Mesodermal cell (in vitro differentiated cells): Measurements from ENCODE around the gene SEC61A2.

ENCODE experiments used
- H3K27ac ChIP-seq: 2 replicates; pipeline ENCODE4 v1.7.0; 2013; ENCODE audit warnings: mild to moderate bottlenecking, low read depth, low read length, moderate library complexity; ENCODE audit not compliant: severe bottlenecking
- H3K36me3 ChIP-seq: 2 replicates; pipeline ENCODE4 v1.7.1; 2013; ENCODE audit warnings: mild to moderate bottlenecking, low read length, moderate library complexity; ENCODE audit not compliant: control insufficient read depth, insufficient read depth
- H3K4me1 ChIP-seq: one replicate; pipeline ENCODE4 v1.7.1; 2013; ENCODE audit warnings: mild to moderate bottlenecking, low read length; ENCODE audit not compliant: insufficient read depth, control insufficient read depth, poor library complexity, severe bottlenecking
- H3K4me3 ChIP-seq: 2 replicates; pipeline ENCODE4 v1.7.0; 2013; ENCODE audit warnings: low read length, control low read depth, mild to moderate bottlenecking; ENCODE audit not compliant: insufficient read depth, poor library complexity, severe bottlenecking; ENCODE audit errors: extremely low read depth
- H3K9me3 ChIP-seq: 2 replicates; pipeline ENCODE4 v1.7.1; 2013; ENCODE audit warnings: mild to moderate bottlenecking, low read length, moderate library complexity; ENCODE audit not compliant: control insufficient read depth
- WGBS, 2 experiments: methylation state at CpG; one replicate each; pipeline ENCODE4 v1.1.5; 2013; ENCODE audit warnings: missing lambda C conversion rate in 2 of 2; ENCODE audit not compliant: insufficient coverage in 2 of 2; 5-methylcytosine and 5-hydroxymethylcytosine counted together

Gene SEC61A2

DNA sequence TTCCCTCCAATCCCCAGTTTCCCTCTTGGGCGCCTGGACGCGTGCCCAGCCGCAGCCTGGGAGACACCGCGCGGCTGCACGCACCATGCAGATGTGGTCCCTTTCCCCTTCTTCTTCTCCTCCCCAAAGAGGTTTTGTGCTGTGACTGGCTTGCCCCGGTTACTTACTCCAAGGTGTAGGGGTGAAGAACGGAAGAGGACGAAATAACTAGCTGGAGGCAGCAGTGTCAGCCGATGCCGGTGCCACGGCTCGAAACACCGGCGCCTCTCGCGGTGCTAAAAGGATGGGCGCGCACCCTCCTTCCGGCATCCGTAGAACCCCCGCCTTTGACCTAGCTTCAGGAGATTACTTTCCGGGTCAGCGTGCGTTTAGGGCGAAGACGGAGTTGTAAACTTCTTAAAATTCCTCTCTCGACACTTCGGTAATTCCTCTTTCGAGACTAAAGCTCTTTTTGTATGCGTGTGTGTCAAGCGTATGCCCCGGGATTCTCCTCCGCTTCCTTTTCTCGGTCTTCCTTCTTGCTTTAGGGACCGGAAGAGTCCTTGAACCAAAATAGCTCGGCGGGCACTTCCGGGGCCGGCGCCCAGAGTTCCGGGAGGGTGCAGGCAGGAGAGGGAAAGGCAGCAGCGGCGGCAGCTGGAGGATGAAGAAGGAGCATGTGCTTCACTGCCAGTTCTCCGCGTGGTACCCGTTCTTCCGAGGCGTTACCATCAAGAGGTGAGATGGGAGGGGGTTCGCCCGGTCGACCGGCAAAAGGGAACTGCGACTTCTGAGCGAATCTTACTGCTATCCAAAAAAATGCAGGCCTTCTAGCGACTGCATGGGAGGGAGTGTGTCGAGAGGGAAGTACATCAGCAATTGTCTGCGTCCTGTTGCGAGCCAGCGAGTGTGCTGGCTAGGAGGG, 66.4 kb downstream of the SEC61A2 start, which contains the start of the genes CDC123 and NUDT5:
Gene CDC123, plus strand, starts transcription at position 586 of the 904 bp plus-strand sequence. Its CDS starts 58 bp downstream, at position 644.
Gene NUDT5, minus strand, starts transcription at position 289 of the 904 bp plus-strand sequence. CDS start 9,600 bp downstream, outside the sequence.
- Histone ChIP-seq H3K27ac (peak within 1 kb of the TSS; percentile 74), H3K9me3 (no peaks in the 10 kb centered on the region), H3K4me1 (peaks cover 9% of the 10 kb centered on the region), H3K36me3 (peaks cover 38% of the 10 kb centered on the region), H3K4me3 (peak within 1 kb of the TSS; percentile 99)
- WGBS, 2 experiments: 0% methylated on average over 45 to 47 of the region's 62 CpGs

DNA sequence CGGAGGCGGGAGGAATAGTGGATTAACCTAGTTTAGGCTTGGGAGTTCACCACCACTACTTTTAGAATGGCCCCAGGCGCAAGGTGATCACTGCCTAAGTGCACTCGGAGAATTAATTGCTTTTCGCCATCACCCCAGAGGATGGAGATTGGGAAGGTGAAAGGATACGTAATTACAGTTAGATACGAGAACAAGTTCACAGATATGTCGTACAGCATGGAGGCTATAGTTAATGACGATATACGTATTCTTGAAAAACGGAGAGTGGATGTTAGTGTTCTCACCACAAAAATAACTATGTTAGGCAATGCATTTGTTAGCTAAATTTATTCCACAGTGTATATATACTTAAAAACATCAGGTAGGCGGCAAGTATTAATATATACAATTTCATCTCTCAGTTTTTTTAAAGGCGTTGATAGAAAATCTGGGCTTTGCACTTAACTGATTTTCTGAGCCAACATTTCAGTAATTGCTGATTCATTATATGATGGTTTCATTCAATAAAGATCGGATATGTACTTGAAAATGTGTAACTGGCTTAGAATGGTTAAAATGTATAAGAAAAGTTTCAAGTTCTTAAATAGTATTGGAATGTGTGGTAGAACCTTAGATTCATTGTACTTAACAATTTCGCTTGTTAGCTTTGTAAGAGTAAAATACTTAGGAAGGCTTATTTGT, 67.2 kb downstream of the SEC61A2 start:
- Histone ChIP-seq H3K4me3 (peak overlapping the region; percentile 99), H3K27ac (peak overlapping the region; percentile 74), H3K4me1 (peaks cover 5% of the 10 kb centered on the region), H3K36me3 (peaks cover 41% of the 10 kb centered on the region), H3K9me3 (no peaks in the 10 kb centered on the region)
- 6 to 24% methylated on average over 7 to 8 of the region's 15 CpGs for WGBS, 2 experiments

DNA sequence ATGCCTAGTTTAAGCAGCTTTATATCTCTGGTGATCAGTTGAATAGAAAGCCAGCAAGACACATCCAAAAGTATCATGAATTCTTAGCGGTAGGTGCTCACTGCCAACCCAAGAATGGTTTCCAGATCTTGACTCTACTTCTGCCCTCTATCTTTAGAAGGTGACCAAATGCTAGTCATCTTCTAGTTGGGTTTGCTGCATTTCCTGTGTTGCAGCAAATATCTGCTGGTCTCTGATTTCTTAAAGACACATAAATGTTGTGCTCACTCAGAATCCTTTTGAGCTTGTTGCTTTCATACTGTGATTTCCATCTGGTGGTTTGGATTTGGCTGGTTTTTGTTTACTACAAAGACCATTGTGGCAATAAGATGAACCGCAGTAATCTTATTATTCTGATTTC, 68.7 kb downstream of the SEC61A2 start:
- Histone ChIP-seq H3K27ac (no peak overlapping the region), H3K4me1 (peaks cover 2% of the 10 kb centered on the region), H3K36me3 (peaks cover 48% of the 10 kb centered on the region), H3K4me3 (no peak overlapping the region), H3K9me3 (no peaks in the 10 kb centered on the region)
- 100% methylated on average over 1 of the region's 2 CpGs for WGBS, 2 experiments

DNA sequence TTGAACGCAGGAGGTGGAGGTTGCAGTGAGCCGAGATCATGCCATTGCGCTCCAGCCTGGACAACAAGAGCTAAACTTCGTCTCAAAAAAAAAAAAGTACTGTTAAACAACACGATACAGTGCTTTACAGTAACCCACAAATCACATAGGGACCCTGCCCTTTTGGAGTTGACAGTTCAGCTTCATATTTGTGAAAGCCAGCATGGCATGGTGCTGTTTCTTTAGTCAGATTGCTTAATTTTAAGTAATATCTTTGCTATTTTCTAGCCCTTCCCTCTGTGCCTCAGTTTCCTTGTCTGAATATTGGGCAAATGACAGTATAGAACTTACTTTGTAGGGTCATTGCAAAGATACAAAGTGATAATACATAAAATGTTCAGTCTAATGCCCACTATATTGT, 71.4 kb downstream of the SEC61A2 start:
- no peaks in the 10 kb centered on the region for H3K9me3 ChIP-seq
- peaks cover 75% of the 10 kb centered on the region for H3K36me3 ChIP-seq
- H3K4me1 ChIP-seq: peaks cover 2% of the 10 kb centered on the region
- WGBS, 2 experiments: 96 to 98% methylated on average over 5 of the region's 5 CpGs
- no peak overlapping the region for H3K4me3 ChIP-seq
- no peak overlapping the region for H3K27ac ChIP-seq

DNA sequence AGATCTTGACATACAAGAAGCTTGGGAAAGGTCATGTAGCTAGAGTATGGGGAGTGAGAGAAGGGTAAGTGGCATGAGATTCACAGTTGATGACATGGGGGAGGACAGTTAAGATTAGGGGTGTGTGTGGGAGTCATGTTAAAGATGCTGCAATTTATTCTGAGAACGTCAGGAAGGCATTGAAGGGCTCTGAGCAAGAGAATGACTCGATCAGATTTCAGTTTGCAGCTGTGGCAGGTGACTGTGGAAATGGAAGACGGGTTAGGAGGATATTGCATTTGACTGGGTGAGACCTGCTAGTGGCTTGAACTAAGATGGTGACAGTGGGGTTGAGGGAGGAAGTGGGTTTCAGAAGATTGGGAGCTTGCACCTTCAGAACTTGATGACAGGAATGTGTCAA, 72.1 kb downstream of the SEC61A2 start:
- peaks cover 82% of the 10 kb centered on the region for H3K36me3 ChIP-seq
- H3K4me1 ChIP-seq: peaks cover 2% of the 10 kb centered on the region
- no peaks in the 10 kb centered on the region for H3K9me3 ChIP-seq
- no peak overlapping the region for H3K4me3 ChIP-seq
- 93 to 96% methylated on average over 3 of the region's 3 CpGs for WGBS, 2 experiments
- no peak overlapping the region for H3K27ac ChIP-seq

DNA sequence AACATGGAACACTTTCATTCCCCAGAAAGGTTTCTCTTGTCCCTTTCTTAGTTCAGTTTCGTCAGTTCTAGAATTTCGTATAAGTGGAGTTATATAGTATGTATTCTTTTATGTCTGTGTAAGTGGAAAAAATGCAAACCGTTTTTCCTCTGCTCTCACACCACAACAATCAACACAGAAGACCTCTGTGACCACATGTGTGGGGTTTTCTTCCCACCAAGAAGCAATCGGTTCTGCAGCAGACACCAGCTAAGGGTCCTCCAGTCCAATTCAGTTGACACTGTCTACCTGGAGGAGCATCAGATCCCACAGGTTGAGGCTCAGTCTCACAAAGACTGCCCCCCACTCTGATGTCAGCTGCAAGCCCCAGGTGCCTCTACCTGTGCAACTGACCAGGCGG, 72.7 kb downstream of the SEC61A2 start:
- H3K9me3 ChIP-seq: no peaks in the 10 kb centered on the region
- H3K27ac ChIP-seq: no peak overlapping the region
- peaks cover 82% of the 10 kb centered on the region for H3K36me3 ChIP-seq
- WGBS, 2 experiments: 73 to 100% methylated on average over 1 to 3 of the region's 5 CpGs
- no peak overlapping the region for H3K4me3 ChIP-seq
- peaks cover 2% of the 10 kb centered on the region for H3K4me1 ChIP-seq

DNA sequence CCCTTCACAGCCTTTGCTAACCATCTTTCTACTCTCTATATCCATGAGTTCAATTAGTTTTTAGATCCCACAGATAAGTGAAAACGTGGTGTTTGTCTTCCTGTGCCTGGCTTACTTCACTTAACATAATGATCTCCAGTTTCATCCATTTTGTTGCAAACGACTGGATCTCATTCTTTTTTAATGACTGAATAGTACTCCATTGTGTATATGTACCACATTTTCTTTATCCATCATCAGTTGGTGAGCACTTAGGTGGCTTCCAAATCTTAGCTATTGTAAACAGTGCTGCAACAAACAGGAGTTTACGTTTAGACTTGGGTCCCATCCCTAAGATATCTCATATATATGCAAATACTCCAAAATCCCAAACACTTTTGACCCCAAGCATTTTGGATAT, 75.6 kb downstream of the SEC61A2 start:
- Histone ChIP-seq H3K27ac (no peak overlapping the region), H3K36me3 (peaks cover 88% of the 10 kb centered on the region), H3K4me3 (no peak overlapping the region), H3K4me1 (no peaks in the 10 kb centered on the region), H3K9me3 (no peaks in the 10 kb centered on the region)
- 100% methylated on average over 1 to 3 of the region's 3 CpGs for WGBS, 2 experiments

DNA sequence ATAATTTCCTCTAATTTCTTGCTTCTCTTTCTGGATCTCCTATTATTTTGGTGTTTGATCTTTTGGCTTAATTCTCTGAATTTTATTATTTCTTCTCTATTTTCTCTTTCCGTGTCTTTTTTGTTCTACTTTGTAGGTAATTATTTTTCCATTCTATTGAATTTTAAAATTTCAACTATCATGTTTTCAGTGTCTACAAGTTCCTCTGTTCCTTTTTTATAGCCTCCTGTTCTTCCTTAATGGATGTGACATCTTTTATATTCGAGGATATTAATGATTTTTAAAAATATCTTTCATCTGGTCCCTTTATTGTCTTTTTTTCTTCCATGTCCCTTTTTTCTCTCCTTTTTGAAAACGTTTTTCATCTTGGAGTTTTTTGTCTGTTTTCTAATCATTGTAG, 77.6 kb downstream of the SEC61A2 start:
- WGBS, 2 experiments: no CpG with 5 or more reads among the region's 3 CpGs
- Histone ChIP-seq H3K9me3 (no peaks in the 10 kb centered on the region), H3K4me1 (no peaks in the 10 kb centered on the region), H3K4me3 (no peak overlapping the region), H3K36me3 (peaks cover 89% of the 10 kb centered on the region), H3K27ac (no peak overlapping the region)

DNA sequence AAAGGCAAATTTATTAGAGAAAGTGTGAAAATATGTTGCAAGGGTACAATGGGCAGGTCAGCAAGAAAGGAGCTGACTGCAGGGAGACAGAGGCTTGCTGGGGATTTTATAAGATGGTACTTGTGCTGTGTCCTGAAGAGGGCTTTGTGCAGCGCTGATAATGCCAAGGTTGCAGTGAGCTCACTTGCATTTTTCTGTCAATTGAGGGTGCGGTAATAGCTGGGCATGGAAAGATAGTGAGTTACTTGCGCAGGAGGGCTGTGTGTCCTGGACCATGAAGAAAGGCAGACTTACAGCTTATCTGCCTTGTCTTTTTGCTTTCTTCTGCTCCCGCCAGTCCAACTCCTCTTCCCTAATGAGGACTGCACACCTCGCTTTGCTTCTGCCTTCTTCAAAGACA, 79.0 kb downstream of the SEC61A2 start:
- Histone ChIP-seq H3K4me1 (no peaks in the 10 kb centered on the region), H3K27ac (no peak overlapping the region), H3K9me3 (no peaks in the 10 kb centered on the region), H3K36me3 (peaks cover 89% of the 10 kb centered on the region), H3K4me3 (no peak overlapping the region)
- 96 to 100% methylated on average over 3 to 5 of the region's 5 CpGs for WGBS, 2 experiments

DNA sequence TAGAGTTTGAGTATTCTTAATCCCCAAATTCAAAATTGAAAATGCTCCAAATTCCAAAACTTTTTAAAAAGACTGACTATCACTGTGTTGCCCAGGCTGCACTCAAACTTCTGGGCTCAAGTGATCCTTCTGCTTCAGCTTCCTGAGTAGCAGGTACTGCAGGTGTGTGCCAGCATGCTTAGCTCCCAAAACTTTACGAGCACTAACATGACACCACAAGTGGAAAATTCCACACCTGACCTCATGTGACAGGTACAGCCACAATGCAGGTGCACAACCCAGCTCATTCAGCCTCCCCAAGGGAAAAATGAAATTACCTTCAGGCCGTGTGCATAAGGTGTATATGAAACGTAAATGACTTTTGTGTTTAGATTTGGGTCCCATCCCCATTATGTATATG, 83.0 kb downstream of the SEC61A2 start:
- H3K36me3 ChIP-seq: peaks cover 79% of the 10 kb centered on the region
- H3K4me3 ChIP-seq: no peak overlapping the region
- H3K9me3 ChIP-seq: no peaks in the 10 kb centered on the region
- no peak overlapping the region for H3K27ac ChIP-seq
- no peaks in the 10 kb centered on the region for H3K4me1 ChIP-seq
- 86 to 89% methylated on average over 1 to 2 of the region's 3 CpGs for WGBS, 2 experiments
